ENCODE data around the gene TENM4.

Gene TENM4

DNA sequence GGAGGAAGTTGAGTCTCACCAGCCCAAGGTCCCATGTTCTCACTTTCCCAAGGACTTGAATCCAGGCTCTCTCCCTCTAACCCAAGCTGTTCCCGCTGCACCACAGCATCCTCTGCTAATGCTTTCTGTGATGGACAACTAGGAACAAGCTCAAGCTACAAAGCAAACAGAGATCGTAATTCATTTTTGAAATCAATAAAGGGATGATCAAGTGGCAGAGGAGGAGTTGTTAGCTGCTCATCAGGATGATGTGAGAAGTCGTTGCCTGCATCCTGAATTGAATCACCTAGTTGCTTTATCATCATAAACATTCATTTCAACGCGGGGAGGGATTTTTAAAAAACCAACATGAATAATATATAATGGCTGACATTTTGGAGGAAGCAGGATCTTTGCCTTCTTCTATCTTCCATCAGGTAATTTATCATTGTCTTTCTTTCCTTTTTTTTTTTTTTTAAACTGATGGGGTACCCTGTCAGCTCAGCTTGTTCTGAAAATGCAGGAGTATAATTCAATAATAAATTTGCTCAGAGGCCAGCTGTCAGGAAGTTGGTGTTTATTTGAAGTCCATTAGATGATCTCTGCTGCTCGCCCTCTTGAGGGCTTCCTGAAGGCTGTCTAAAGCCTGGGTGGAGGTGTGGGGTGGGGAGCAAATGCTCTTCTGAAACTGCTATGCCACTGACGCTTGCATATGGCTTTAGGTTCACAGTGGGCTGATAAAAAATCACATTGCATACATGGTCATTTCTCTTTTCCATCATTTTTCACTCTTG is 691.7 kb downstream of the TENM4 start:
- DNase-seq (ENCODE audit: low read depth in 2 of 2): no peak

DNA sequence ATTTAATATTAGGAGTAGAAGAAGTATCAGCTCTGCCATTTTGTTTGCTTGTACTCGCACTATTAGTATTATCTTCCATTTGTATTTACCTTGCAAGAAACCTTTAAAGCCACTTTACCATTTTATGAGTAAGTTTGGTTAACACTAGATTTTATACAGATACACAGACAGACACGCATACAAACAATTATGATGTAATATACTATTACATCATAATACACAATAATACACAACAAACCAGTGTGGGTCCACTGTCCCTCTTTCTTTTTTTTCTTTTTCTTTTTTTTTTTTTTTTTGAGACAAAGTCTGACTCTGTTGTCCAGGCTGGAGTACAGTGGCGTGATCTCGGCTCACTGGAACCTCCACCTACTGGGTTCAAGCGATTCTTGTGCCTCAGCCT is 695.9 kb downstream of the TENM4 start:
- DNase-seq (ENCODE audit: low read depth in 2 of 2): no peak

DNA sequence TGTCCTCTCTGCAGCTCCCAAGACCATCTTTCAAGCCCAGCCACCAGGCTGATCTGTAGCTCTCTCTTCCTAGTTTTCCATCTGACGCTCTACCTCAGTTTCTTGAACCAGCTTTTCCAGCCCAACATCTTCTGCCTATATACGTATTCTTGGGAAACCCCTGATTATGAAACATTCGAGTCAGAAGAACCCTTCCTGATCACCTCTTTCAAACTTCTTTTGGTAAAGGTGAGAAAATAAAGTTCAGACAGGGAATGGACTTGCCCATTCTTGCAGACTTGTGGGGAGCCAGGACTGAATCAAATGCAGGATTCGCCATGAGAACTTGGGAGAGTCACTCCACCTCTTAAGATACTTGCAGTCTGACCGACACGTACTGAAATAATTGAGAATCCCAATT is 696.6 kb downstream of the TENM4 start:
- no peak for DNase-seq (ENCODE audit: low read depth in 2 of 2)

DNA sequence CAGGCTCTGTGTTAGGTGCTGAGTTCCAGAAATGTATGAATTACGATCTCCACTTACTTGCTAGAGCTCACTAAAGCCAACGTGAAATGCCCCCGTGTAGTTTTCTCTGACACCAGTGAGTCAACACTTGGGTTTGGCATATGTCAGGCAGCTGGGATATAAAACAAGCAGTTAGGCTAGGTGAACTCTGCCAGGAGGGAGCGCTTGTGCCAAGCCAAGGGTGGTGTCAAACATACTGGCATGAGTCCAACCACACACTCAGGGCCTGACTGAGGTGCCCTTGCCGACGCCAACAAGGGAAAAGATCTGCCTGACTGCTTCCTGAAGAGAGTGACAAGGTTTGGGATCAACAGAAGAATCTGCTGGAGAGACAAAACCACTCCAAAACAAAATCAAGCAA is 698.4 kb downstream of the TENM4 start:
- no peak for DNase-seq (ENCODE audit: low read depth in 2 of 2)

DNA sequence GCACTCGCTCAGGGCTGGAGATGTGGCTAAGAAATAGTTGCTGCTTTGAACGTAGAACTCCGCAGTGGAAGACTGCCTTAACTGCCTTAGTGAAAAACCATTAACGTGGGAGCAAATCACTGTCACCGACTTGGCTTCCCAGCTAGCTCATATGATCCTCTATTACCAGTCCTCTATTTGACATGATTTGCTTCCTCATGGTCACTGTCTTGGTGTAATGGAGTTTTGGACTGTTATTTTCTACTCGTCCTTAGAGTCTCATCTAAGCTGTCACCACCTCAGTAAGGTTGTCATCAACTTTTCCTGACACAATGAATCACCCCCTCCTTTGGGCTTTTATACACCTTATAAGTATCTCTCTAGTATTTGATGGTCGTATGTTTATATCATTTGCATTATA is 699.1 kb downstream of the TENM4 start:
- no peak for DNase-seq (ENCODE audit: low read depth in 2 of 2)

DNA sequence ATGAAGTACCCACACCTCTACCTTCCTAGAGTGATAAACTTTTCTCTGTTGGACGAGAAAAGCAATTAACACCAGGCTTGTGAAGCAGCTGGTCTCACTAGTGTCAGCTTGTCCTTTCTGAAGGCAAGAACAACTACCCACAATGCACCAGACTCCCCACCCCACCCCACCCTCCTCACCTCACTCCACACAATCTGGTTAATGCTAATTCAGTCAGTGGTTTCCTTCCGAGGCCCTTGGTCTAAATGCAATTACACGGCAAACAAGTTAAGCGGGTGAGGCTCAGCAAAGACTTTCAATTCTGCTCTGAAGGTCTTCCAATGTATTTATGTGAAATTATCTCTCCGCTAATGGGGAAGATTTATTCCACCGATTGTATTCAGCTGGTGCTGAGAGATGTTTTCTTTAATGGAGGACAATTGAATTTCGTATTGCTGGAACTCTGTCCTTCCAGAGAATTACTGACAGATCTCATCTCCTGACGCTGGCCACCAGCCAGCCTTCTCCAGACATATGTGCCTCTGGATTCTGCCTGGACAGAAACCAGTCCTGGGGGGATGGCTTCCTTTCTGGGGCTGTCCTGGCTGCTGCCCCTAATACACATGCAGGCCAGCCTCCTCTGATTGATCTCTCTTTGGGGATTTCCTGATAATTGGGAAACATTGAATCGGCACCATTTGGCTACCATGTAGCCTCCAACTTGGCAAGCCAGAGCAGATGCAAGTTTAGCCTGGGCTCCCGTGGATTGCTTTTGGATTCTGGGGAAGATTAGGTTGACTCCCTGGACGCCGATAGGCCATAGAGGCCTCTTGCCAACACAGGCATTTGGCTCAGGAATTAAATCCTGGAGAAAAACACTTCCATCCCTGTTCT is 700.4 kb downstream of the TENM4 start:
- no peak for DNase-seq (ENCODE audit: low read depth in 2 of 2)

DNA sequence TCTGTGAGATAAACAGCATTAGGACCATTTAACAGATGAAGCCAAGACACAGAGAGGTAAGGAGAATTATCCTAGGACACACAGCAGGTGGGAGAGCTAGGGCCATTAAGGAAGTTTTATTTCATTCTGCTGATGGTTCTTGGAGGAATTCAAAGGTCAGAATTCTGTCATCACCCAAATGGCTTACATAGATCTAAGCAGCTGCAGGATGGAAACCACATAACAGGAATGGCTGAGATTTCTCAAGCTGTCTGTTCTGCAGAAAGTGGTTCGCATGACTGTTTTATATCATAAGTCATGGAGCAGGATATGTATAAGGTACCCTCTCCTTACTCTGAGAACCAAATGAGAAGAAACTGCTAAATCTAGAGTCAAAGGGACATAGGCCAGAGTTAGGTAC is 702.9 kb downstream of the TENM4 start:
- DNase-seq (ENCODE audit: low read depth in 2 of 2): no peak

DNA sequence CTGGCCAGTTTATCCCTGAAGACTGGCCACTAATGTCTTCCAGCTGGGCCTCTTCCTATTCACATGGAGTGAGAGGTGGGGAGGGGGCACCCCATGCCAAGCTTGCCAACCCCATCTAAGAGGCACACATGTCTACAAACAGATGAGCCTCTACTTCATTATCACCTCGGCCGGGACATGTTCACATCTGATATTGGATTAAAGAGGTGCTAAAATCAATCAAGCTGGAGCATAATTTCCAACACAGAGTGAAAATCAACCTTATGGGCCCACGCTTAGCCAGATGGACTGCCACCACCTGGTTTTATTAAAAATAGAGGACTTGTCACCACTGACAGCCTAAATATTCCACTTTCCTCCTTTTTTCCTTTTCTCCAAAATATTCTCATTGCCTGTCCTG is 703.5 kb downstream of the TENM4 start:
- no peak for DNase-seq (ENCODE audit: low read depth in 2 of 2)

DNA sequence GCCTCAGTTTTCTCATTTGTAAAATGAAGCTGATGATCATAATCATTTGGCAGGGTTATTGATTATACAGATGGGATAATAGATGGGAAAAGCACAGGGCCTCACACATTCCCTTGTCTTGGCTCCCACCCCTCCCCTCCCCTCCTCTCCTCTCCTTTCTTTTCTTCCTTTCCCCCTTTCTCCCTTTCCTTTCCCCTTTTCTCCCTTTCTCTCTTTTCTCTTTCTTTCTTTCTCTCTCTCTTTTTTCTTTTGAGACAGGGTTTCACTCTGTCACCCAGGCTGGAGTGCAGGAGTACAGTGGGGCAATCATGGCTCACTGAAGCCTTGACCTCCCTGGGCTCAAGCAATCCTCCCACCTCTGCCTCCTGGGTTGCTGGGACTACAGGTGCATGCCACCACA is 705.1 kb downstream of the TENM4 start:
- no peak for DNase-seq (ENCODE audit: low read depth in 2 of 2)

DNA sequence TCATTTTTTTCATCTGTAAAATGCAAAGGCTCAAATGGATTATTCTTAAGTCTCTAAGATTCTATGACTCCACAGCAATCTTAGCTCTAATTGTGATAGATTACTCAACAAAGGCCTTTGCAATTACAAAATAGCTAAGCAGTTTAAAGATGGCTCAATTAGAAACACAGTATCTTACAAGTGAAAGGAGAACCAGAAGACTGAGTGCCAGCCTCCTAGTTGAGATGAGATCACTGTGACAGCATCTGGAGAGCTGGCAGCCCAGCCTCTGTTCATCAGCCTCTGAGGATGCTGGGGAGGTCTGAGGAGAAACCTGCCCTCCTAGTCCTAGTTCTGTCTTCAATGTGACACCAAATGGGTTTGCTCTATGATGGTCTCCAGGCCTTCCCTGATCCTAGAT is 707.8 kb downstream of the TENM4 start:
- no peak for DNase-seq (ENCODE audit: low read depth in 2 of 2)

DNA sequence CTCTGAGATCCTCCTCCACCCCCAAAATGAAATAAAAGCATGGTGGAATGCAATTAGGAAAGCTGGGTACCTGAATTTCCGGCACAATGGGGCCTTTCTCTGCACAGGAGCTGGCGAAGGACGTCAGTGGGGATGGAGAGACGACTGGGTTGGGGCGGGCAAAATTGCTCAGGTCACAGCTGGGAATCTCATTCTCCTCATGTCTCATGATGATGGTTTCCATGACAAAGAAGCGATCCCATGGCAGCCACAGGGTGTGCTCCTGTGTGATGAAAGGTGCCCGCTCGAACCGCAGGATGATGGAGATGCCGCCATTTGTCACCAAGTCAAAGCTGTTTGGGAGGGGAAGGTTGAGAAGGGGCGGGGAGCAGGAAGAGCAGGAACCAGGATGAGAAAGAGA is 708.6 kb downstream of the TENM4 start:
- DNase-seq (ENCODE audit: low read depth in 2 of 2): no peak

DNA sequence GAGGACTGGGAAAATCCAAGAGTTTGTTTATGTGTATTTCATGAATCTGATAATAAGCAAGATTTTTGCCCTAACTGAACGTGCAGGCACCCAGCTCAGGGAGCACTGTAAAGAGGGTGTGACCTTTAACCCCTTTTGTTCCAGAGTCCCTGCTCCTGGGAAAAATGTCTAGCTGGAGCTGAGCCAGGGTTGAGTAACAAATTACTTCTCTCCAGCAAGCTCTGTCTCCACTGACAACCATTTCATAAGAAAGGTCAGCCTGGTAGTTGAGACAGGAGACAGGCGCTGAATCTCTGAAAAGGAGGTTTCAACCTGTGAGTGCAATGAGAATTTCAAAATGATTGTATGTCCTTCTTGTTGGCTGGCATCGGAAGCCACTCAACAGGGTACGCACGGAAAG is 709.8 kb downstream of the TENM4 start:
- DNase-seq (ENCODE audit: low read depth in 2 of 2): no peak

DNA sequence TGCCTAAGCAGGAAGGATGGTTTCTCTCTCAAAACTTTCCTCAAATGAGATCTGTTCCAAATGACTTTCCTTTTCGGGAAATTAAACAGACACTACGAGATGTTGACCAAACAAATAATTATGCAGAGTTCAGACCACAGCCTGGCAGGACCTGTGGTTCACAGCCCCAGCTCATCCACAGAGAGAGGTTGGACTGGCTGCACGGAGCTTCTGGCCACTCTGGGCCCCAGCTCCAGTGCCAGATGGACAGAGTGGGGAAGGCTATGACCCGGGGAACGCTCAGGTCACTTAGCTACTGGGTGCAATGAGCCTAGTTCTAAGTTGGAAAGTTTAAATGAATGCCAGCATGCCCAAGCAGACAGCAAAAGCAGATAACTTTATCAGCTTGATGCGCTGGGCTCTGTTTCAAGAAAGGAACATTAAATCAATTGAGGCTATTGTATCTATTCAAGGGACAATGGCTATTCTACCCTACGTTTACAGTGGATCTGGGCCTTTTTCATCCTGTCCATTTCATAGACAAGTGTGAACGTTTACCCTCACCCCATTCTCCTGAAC is 710.5 kb downstream of the TENM4 start:
- DNase-seq (ENCODE audit: low read depth in 2 of 2): no peak

DNA sequence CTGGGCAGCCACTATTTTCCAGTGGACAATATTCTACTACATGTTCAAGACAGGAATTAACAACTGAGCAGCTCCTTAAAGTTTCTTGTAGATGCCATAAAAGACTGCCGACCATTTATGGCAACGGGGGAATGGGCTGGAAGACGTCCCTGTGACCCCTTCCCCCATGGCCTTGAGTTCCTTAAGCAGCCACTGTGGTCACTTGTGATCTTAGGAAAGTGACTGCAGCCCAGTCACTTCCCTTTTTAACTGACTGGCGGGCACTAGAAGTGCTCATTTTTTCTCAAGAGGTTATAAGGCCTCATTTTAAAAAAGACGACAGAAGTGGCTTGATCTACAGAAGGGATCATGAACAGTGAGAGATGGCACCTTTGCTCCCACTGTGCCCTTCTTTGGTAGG is 713.0 kb downstream of the TENM4 start:
- DNase-seq (ENCODE audit: low read depth in 2 of 2): no peak

DNA sequence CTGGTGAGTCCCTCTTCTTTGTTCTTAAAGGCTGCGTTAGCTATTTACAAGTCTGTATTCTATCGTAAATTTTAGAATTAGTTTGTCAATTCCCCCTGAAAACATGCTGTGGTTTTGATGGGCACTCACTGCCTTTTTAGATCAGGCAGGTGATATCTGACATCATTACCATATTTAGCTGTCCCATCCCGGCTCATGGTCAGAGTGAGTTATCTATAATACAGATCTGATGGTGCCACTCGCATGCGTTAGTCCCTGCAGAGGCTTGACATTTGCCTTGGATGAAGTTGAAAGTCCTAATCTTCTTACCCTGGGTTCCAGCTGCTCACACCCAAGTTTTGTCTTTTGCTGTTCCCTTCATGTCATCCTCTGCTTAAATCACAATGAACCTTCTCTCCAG is 715.6 kb downstream of the TENM4 start:
- no peak for DNase-seq (ENCODE audit: low read depth in 2 of 2)

DNA sequence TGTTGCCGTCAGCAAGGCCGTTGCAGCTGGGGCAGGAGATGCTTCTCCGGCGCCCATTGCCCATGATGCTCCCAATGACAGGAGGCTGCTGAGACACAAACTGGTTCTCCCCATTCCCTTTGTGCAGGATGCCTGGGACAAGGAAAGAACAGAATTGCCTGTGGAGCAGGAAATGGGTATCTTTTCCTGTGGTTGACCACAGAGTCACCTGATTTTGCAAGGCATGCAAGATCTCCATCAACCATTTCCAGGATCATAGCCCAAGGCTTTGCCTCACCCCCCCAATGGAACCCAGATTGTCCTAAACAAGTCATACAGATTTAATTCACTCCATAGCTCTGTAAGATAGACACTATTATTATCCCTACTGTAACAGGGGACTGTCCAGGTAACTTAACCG is 718.0 kb downstream of the TENM4 start:
- DNase-seq (ENCODE audit: low read depth in 2 of 2): no peak

DNA sequence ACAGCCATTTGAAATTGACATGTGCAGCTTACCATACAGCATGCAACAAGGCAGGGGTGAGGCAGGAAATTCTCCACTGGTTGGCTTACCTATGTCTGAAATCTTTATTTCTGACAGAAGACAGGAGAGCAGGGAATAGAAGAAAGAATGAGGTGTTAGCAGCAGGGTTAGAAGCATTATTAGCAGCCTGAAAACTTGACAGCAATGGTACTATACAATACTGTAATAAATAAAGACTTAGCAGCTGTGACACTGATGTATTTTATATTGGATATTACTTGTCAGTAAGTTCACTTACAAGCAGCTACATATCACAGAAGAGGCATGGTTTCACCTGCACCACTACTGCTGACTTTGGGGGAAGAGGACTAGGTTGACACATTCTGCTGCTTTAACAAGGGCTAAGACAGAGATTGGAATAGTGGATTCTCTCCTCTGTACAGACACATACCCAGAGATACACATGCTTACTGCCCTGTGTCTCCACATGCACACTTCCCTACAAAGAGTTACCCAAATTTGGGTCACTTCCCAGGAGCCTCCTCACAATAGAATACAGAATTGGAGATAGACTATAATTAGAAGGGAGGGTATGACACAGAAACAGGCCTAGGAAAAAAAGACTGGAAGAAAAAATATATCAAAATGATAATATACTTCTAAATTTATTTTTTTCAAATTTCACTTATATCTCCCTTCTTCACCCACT is 720.4 kb downstream of the TENM4 start:
- DNase-seq (ENCODE audit: low read depth in 2 of 2): no peak

DNA sequence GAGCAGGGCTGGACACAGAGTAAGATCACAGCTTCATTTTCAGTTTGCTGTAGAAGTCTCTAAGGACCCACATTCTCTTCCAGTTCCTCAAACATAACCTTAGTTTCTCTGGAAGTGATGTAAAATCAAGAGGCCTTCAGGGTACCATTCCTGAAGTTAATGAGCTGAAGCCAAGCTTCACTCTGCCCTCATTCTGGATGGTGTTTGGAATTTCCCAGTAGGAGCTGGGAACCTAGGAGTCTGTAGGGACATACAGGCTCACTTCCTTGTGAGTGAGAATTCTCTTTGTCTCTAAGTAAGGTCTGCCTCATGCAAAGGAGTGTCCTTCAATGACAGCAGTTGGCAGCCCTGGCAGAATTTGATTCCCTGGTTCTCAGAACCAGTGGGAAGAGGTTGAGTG is 723.8 kb downstream of the TENM4 start:
- DNase-seq (ENCODE audit: low read depth in 2 of 2): no peak

DNA sequence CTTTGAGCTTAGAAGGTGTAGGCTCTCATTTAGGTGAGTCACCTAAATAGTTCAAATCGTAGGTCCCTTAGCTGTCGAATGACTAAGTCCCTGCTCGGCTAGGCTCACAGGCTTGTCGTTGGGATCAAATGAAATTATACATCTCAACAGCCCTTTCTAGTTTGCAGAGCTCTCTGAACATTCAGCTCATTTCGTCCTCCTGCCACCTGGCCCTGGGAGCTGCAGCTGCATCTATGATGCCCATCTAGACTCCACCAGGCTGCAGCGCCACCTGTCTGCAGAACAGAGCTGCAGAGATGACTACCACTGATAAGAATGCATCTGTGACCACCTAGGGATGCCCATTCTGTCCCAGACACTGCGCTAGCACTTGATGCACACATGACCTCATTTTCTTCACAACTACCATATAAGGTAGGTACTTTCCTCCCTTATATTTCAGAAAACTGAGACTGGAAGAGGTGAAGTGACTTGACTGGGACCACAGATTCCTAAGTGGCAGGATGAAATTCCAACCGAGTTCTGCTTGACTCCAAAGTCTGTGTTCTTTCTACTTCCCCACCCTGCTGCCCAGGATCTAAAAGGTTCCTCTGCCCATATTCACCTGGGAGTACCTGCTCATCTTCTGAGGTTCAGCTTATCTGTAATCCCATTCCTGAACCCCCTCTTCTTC is 725.1 kb downstream of the TENM4 start:
- DNase-seq (ENCODE audit: low read depth in 2 of 2): no peak

DNA sequence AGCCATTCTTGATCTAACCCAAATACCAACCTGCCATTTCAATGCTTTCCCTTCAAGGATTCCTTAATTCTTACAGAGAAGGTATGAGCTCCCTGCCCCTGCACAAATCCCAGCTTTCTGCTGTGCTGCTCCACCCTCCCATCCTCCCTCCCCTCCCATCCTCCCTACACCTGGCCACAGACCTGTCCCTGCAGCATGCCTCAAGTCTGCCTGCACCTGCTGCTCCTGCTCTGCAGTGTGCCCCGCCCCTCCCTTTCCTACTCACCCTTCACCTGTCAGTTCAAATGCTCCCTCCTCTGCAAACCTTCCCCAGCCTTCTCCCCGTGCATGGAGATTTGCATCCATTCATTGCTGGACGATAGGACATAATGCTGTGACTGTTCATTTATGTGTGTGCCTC is 726.3 kb downstream of the TENM4 start:
- DNase-seq (ENCODE audit: low read depth in 2 of 2): no peak

DNA sequence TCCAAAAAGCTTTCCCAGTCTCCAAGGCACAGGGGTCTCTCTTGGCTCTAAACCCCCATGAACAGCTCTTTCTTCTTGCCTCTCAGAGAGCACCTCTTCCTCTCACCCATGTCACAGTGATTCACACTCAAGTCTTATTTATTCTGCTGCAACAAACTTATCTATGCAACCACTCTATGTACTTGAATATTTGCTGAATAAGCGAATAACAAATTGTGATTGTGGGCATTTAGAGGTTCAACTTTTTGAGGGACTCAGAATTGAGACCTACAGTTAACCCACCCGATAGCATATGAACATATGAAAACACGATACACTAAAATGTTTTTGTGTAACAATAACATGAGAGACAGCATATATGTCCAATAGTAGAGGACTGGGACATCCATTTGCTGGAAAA is 729.1 kb downstream of the TENM4 start:
- no peak for DNase-seq (ENCODE audit: low read depth in 2 of 2)

DNA sequence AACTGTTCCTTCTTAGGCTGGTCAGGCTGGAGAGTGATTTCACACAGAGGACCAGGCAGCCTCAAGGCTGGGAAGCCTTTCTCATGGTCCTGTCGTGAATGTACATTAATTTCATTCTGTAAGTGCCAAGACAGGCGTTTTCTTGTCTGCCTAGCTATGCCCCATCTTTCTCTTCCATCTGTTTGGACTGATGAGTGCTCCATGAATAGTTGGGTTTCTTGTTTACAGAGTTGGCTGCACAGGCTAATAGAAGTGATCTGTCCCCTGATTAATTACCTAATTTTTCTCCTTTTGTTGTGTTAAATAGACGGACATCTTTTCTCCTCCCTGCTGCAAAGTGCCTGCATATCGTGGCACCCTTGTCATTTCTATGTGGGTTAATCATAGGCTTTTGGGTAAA is 730.4 kb downstream of the TENM4 start:
- no peak for DNase-seq (ENCODE audit: low read depth in 2 of 2)

All from stimulated activated CD8-positive, alpha-beta memory T cell treated with anti-CD3 and anti-CD28 coated beads, Interleukin-7, amount 100 ng/mL, for 4 hours (primary cell).